HG03066 (cell line): ENCODE measurements around the gene TMEM11.
"Not testable (repeated sequence)": the region's sequence is repeated elsewhere in the genome, so short reads cannot be mapped to it uniquely, and the experiment has no call there.

Source experiments
- ATAC-seq: cut with Tn5 transposase; IDR thresholded peaks from one replicate; pipeline ENCODE4 v1.9.1; 2021; ENCODE audit warnings: low read depth; ENCODE audit not compliant: unreplicated experiment

The TMEM11 gene

DNA sequence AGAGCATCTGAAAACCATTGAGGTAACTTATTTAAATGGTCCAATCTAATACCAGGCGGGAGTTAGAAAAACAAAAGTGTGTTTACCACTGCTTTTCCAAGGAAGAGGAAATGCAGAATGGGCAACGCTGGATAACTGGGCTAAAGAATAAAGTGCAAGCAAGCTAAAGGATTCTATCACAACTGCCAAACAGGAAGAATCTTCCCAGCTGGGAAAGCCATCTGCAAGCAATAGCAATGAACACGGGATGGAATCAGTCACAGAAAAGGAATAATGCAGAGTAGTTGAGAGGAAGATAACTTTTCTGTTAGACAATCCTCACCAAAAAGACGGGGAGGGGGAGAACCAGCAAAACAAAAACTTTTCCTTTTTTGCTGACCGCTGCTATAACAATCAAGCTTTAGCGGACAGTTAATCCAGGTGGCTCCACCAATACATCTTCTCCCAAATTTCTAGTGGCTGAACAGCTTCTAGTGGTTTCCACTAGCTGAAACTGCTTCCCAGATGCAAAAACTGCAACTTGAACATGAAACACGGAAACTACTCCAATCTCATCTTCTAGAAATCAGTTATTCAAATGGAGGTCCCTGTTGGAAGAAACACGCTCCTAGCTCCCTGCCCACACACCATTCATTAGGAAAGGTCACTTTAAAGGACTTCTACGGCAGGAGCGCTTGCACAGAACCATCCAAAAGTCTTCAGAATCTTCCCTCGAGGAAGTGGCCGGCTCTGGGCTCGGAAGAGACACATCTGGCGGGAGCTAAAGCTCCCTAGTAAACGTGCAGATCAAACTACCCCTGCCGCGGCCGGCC is 929 bp downstream of the TMEM11 start:
- ATAC-seq: no peak

GRCh38 chr17:21211825-21212479 is 2.0 kb downstream of the TMEM11 start:
- ATAC-seq: no peak

DNA sequence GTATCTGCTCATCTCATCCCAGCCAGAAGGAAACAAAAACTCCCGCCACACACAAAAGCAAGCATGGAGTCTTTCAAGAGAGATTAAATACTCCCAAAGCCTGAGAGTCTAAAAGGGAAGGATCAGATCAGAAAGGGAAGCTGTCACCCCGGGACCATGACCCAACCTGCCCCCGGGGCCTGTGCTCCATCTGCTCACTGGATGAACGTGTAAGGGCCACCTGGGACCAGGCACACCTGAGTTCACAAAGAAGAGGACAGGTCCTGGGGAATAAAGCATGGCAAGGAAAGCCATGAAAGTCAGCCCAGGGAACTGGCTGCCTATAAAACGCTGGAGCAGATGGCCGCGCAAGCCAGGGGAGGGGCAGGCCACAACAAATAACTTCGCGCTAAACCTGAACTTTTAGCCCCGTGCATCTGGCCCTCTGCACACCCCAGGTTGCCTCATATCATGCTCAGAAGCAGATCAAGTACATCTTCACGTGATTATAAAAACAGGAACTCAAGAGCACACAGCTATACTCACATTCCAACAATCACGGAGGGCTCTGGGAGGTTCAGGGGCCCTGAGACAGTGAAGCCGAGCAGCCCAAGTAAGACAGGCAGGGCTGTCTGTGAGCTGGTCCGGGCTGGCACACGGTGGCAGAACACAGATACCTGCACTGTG is 3.4 kb downstream of the TMEM11 start:
- ATAC-seq: no peak

DNA sequence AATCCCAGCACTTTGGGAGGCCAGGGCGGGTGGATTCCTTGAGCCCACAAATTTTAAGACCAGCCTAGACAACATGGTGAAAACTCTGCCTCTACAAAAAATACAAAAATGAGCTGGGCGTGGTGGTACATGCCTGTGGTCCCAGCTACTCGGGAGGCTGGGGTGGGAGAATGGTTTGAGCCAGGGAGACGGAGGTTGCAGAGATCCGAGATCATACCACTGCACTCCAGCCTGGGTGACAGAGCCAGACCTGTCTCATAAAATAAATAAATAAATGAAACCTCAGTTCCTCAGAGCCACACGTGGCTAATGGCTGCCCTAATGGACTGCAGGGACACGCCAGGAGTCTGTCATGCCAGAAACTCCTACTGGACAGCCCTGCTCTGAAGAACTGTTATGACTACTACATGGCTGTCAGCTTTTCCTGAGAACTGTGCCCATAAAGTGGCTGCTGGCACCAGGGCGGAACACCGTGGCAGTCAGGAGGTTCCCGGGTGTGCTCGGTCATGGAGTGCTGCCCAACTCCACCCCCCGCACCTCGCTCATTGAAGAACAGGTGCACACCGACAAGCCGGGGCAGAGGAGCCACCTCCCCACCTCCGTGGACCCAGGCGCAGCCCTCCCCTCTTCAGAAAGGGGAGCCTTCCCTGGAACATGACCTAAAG is 4.3 kb downstream of the TMEM11 start:
- ATAC-seq: no peak

GRCh38 chr17:21208352-21208751 is 5.6 kb downstream of the TMEM11 start:
- ATAC-seq: no peak

DNA sequence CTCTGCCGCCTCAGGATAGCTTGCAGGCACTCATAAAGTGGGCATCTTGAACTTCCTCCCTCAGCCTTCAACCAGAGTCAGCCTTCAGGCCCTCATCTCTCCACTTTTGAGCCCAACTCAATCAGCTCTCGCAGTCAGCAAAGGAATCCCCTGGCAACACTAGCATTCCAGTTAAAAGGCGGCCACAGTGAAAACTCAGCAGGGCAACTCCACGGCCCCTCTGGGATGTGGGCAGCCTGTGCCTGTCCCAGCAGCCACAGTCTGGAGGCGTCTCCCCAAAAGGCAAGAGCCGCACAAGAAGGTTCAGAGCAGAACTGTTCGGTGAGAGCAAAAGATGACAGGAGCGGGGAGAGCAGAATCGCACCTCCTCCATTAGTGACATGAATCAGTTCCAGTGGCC is 9.0 kb downstream of the TMEM11 start:
- ATAC-seq: no peak

- ATAC-seq: no peak
These were observed 11.4 kb downstream of the TMEM11 start for GRCh38 chr17:21202512-21202911.

DNA sequence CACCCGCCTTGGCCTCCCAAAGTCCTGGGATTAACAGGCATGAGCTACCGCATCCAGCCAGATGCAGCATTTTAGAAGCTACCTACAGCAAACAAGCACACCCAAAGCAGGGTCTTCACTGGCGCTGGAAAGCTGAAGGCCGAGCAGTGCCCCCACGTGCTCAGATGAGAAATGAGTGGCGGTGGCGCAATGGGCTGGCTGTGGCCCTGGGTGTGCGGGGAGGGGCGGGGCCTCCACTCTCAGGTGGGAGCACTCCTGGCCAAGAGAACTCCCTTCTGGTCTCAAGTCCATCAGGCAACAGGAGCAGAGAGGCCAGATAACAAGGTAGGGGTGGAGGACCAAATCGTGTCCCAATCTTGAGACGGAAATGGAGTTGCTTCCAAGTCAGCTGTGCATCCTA is 12.1 kb downstream of the TMEM11 start:
- no peak for ATAC-seq

DNA sequence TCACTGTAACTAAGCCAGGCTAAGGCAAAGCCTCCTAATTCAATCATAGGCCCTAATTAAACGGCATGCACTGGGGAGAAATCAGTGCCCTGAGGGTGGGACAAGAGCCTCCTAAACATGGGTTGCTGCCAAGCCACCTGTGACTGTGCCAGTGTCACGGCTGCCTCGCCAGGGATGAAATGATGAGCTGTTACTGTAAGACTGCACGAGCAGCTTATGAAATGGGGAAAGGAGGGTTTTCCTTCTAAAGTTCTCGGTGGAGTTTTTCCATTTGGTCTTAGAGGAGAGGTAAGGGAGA is 12.7 kb downstream of the TMEM11 start:
- no peak for ATAC-seq

DNA sequence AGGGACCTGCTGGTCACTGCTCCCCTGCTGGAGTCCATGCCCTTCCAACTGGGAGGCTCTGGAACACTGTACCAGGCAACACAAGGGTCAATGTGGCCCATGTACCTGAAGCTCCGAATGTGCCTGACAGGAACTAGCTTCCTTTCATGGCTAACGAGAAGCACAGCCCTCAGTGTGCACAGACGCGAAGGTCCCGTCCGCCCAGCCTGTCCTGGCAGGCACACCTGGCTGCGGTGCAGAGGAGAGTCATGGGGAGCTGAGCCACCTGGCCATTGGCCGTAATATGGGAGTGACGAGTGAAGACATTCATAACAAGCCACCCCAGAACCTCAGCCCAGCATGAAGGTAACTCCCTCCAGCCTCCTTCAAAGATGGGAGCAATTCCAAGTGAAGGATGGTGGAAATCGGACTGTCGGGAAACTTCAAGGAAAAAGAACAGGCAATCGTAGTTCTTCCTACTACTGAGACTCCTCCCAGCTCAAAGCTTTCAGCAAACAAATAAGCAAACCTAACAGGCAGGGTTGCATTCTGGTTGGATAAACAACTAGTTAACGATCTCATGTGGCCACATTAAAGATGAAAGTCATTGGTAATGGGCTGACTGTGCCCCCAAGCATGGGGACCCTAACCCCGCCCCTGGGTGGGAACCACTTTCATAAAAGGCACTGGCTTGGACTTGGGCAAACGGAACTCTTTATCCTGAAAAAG is 13.2 kb downstream of the TMEM11 start:
- ATAC-seq: no peak

GRCh38 chr17:21199856-21200255 is 14.1 kb downstream of the TMEM11 start:
- no peak for ATAC-seq

GRCh38 chr17:21199311-21199710 is 14.7 kb downstream of the TMEM11 start:
- ATAC-seq: no peak

DNA sequence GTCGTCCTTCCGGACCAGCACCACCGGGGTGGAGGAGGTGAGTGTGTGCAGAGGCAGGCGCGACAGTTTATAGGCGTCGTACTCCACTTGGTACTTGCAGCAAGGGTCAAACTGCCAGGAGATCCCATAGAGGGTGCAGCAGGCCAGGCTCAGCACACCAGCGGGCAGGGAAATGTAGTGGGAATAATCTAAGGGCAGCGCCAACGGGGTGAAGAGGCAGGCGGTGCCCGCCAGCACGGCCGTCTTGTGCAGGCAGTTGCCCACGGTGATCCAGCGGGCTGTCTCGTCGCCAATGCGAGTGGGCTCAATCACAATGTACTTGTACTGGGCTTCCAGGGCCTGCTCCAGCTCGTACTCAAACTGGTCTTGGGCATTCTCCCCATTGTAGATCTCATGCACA is 15.6 kb downstream of the TMEM11 start:
- ATAC-seq: no peak

DNA sequence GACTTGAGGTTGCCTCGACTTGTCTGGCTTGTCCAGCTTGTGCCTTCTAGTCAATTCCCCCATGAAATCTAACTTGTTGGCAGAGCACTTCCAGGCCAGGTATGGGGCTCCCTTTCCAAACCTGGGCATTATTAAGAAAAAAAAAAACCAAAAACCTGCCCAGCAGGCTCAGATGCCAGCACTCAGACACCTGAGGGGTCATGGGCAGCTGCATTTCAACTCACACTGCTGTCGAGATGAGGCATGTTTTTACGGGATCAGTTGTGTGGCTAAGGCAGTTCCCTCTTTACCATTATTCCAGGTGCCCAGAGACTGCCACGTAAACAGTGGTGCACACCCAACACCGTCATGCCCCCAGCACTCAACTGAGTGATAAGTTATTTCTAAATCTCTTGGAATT is 17.8 kb downstream of the TMEM11 start:
- no peak for ATAC-seq

DNA sequence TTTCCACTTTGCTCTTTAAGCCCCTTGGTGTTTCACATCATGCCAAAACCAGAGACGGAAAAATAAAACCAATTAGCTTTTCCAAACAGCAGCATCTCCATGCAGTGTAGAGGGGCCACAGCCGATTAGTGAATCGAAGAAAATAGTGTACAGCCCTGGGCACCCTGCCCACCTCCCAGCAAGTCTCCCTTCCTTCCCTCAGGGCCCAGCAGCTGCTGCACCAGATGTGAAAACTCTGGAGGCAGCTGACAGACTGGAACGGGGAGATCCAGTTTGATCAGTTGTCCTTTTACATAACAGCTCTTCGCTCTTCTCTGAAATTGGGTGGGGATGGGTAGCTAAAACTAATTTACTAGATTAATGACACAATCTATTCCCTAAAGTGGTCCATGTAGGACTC is 19.3 kb downstream of the TMEM11 start:
- no peak for ATAC-seq

GRCh38 chr17:21194226-21194625 is 19.7 kb downstream of the TMEM11 start:
- ATAC-seq: no peak

DNA sequence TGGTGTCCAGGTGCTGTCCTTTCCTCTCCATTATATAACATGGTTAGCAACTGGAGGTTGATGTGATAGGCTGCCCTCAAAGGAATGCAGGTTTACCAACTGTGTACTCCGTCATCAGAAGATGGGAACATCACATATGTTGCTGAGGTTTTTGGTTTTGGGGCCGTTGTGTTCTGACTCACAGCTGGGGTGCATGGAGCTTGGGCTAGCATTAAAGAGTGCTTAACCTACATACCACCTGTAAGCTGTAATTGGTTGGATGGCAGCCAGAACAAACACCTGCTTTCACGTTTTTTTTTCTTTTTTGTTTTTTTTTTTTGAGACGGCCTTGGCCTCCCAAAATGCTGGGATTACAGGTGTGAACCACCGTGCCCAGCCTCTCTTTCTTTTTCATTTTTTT is 20.9 kb downstream of the TMEM11 start:
- no peak for ATAC-seq

DNA sequence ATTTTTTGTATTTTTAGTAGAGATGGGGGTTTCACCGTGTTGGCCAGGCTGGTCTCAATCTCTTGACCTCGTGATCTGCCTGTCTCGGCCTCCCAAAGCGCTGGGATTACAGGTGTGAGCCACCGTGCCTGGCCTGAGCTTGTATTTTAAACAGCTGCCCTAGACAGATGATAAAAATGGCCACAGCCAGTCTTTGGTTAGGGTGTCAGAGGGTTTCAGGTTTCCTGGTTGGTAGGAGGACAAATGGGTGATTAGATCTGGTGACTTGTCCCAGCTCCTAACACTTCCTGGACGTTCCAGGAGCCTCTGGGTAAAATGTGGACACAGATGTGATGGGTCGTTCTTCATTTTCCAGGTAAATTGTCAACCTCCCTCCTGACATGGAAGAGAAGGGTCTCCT is 21.5 kb downstream of the TMEM11 start:
- ATAC-seq: not testable (repeated sequence)

GRCh38 chr17:21191698-21192097 is 22.3 kb downstream of the TMEM11 start:
- no peak for ATAC-seq

GRCh38 chr17:21190078-21190477 is 23.9 kb downstream of the TMEM11 start:
- no peak for ATAC-seq

DNA sequence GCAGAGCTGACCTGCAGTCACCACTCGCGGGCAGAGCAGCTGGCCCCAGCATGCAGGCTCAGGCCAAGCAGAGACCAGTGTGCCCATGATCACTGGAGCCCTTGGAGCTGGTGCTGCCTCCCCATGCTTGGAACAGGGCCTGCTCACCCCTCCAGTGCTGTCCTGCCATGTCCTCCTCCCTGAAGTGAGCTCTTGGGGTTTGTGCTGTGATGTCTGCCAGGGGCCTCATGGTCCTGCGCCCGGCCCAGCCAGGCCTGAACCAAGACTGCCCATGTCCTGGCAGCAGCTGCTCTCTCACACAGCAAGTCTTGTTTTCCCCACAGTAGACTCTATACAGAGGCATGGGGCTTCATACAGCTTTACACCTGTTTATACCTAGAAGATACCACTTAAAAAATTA is 24.6 kb downstream of the TMEM11 start:
- no peak for ATAC-seq
